Mesothelial cell of epicardium (in vitro differentiated cells): ENCODE data around the gene FXR2. TPM values are rescaled to one million over a fixed set of nuclear protein-coding genes. Genes with fewer than 3 reads are reported as not detected.

Experiments
- DNase-seq, 2 experiments: peaks; one replicate each; pipeline ENCODE4 v3.0.0; 2021; ENCODE audit warnings: low spot score in 2 of 2; ENCODE audit not compliant: unreplicated experiment in 2 of 2
- H3K27ac Mint-ChIP-seq: 2 replicates; pipeline ENCODE4 v1.8.0; 2021; ENCODE audit warnings: mixed read lengths
- H3K27me3 Mint-ChIP-seq: 2 replicates; pipeline ENCODE4 v1.8.0; 2021; ENCODE audit warnings: low read depth, mixed read lengths
- H3K36me3 Mint-ChIP-seq: 2 replicates; pipeline ENCODE4 v1.8.0; 2021; ENCODE audit warnings: mixed read lengths
- H3K4me1 Mint-ChIP-seq: 2 replicates; pipeline ENCODE4 v1.8.0; 2021; ENCODE audit warnings: mixed read lengths
- H3K4me3 Mint-ChIP-seq: 2 replicates; pipeline ENCODE4 v1.8.0; 2021; ENCODE audit warnings: mild to moderate bottlenecking, moderate library complexity, mixed read lengths
- H3K9me3 Mint-ChIP-seq: 2 replicates; pipeline ENCODE4 v1.8.0; 2021; ENCODE audit warnings: mixed read lengths
- CTCF ChIP-seq: fragments of 200-600 bp; sonication (generic); IDR thresholded peaks from one replicate; pipeline ENCODE4 v1.5.0; 2021; ENCODE audit warnings: antibody characterized with exemption; ENCODE audit not compliant: unreplicated experiment
- total RNA-seq: library from RNA; stranded (reverse); gene quantifications from 3 replicates; pipeline ENCODE4 v1.2.1, GENCODE V29; 2021

Gene FXR2
- total RNA-seq, 1 donor from 2014 or later, result 44.5 TPM

GRCh38 chr17:7563115-7563869, 51.4 kb downstream of the FXR2 start:
- Mint-ChIP-seq H3K36me3 (peaks cover 13% of the 10 kb centered on the region), H3K9me3 (no peaks in the 10 kb centered on the region), H3K27ac (no peak overlapping the region), H3K27me3 (no peaks in the 10 kb centered on the region), H3K4me1 (peaks cover 40% of the 10 kb centered on the region), H3K4me3 (peak overlapping the region; percentile 93)
- no peak for TF ChIP-seq CTCF
- no peak for DNase-seq

DNA sequence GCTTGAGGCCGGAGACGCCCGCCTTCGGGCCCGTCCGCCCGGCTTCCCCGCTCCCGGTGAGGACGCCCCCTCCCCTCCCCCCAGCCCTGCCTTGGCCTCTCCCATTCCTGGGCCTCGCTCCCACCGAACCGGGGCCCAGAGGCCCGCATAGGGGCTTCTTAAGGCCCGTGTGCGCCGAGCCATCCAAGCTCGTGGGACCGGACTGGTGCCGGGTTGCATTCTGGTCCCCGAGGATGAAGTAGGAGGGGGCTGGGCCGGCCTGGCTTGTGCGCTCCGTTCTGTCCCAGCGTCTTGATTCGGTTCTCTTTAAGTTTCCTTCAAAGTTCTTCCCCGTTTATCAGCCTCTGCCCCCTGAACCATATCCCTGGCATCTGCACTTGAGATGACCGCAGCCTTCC, 52.5 kb downstream of the FXR2 start:
- TF ChIP-seq CTCF, result no peak
- H3K4me1 Mint-ChIP-seq, result peaks cover 47% of the 10 kb centered on the region
- H3K4me3 Mint-ChIP-seq, result peak overlapping the region; percentile 93
- no peaks in the 10 kb centered on the region for H3K27me3 Mint-ChIP-seq
- H3K36me3 Mint-ChIP-seq, result peaks cover 9% of the 10 kb centered on the region
- no peak for DNase-seq
- no peaks in the 10 kb centered on the region for H3K9me3 Mint-ChIP-seq
- peak overlapping the region; percentile 96 for H3K27ac Mint-ChIP-seq

DNA sequence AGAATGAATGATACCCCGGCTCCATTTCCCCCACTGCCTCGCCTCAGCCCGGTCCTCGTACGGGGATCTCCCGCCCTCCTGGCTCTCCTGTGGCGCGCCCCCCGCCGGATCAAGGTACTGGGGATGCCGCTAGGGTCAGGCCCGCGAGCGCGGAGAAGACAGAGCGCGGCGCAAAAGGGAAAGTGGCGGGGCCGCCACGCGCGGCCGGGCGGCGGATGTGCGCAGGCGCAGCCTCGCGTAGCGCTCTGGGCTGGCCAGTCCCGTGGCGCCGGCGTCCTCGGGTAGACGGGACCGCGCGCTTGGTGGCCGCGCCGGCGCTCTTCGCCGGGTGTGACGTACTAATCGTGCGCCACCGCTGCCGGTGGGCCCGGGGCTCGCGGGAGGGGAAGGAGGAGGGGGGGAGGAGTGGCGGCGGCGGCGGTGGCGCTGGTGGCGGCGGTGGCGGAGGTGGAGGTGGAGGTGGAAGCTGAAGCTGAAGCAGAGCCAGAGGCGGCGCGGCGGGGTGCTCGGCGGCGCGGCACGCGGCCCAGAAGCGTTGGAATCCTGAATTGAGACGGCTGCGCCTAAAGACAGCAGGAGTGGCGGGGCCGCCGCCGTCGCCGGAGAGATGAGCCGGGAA, 53.0 kb downstream of the FXR2 start, which contains the start of gene SENP3:
SENP3 (plus strand) TSS at position 331 of the 619 bp plus-strand sequence. CDS start 1,158 bp downstream, outside the sequence.
- TF ChIP-seq CTCF, result no peak
- H3K9me3 Mint-ChIP-seq, result no peaks in the 10 kb centered on the region

GRCh38 chr17:7561028-7561575, 53.6 kb downstream of the FXR2 start:
- peaks cover 50% of the 10 kb centered on the region for H3K4me1 Mint-ChIP-seq
- H3K27me3 Mint-ChIP-seq, result no peaks in the 10 kb centered on the region
- H3K27ac Mint-ChIP-seq, result peak overlapping the region; percentile 98
- peak; percentile 82 to 93 for DNase-seq
- peak; percentile 66 for TF ChIP-seq CTCF
- peaks cover 6% of the 10 kb centered on the region for H3K36me3 Mint-ChIP-seq
- H3K9me3 Mint-ChIP-seq, result no peaks in the 10 kb centered on the region
- H3K4me3 Mint-ChIP-seq, result peak overlapping the region; percentile 93

More for the DNA sequence above, 53.0 kb downstream of the FXR2 start, which contains the start of gene SENP3:
- Mint-ChIP-seq H3K4me1 (peaks cover 47% of the 10 kb centered on the region), H3K27ac (peak within 1 kb of the TSS; percentile 98), H3K27me3 (no peaks in the 10 kb centered on the region), H3K4me3 (peak within 1 kb of the TSS; percentile 93), H3K36me3 (peaks cover 6% of the 10 kb centered on the region)
- DNase-seq, result peak; percentile 95 to 96

- peak overlapping the region; percentile 98 for H3K27ac Mint-ChIP-seq
- TF ChIP-seq CTCF, result peak; percentile 36
- DNase-seq, result peak in 1 of 2 experiments; percentile 80
- no peaks in the 10 kb centered on the region for H3K9me3 Mint-ChIP-seq
- H3K4me1 Mint-ChIP-seq, result peaks cover 54% of the 10 kb centered on the region
- no peaks in the 10 kb centered on the region for H3K27me3 Mint-ChIP-seq
- peaks cover 6% of the 10 kb centered on the region for H3K36me3 Mint-ChIP-seq
- peak overlapping the region; percentile 93 for H3K4me3 Mint-ChIP-seq
Measured at GRCh38 chr17:7560172-7561027, 54.3 kb downstream of the FXR2 start.
